ENCODE measurements around the gene SLC7A6.
A peak's percentile ranks its signal among the peaks of the same experiment; 100 is the strongest.

The SLC7A6 gene

DNA sequence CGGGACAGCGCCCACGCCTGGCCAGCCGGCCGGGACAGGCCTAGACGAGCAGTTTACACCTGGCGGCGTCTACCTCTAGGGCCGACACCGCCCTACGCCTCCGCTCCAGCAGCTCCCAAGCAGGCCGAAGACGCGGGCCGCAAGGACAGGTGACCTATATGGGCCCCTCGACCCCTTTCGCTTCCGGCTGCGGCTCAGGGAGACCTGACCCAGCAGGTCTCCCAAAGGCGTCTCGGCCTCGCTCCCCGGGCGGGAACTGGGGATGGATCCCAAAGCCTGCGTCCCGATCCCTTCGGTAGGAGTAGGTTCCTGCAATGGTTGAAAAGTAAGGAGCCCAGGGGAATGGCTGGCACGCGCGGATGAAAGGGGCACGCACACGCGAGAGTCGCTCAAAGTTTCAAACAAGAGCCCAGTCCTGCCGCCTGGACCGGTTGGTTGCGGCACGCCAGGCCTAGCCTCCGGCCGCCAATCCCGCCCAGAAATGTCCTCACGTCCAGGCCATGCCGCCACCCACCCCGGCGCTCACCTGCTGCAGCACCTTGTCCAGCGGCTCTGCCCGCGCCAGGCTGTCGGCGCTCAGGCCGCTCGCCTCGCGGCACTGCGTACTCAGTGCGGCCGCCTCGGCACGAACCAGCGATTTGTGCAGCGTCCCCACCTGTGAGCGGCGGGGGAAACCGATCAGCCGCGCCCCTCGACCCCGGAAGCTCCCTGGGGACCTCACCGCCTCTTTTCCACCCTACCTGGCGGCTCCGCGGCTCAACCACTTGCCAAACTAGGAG lies 29.0 kb upstream of the SLC7A6 start:
- DNase-seq = no peak

DNA sequence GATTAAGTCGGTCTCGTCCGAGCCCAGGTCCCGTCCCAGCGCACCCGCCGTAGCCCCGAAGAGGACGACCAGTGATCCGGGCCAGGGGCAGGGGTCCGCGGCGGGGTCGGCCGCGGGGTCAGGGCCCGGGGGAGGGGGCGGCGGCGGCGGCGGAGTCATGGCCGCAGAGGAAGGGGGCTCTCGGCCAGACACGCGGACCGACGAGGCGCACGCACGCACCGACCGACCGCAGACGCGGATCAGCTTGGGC lies 28.5 kb upstream of the SLC7A6 start, which contains the start of gene ESRP2:
Gene ESRP2, minus strand, starts transcription at position 241 of the 250 bp plus-strand sequence. Its CDS starts 82 bp downstream, at position 159.
- DNase-seq = no peak

DNA sequence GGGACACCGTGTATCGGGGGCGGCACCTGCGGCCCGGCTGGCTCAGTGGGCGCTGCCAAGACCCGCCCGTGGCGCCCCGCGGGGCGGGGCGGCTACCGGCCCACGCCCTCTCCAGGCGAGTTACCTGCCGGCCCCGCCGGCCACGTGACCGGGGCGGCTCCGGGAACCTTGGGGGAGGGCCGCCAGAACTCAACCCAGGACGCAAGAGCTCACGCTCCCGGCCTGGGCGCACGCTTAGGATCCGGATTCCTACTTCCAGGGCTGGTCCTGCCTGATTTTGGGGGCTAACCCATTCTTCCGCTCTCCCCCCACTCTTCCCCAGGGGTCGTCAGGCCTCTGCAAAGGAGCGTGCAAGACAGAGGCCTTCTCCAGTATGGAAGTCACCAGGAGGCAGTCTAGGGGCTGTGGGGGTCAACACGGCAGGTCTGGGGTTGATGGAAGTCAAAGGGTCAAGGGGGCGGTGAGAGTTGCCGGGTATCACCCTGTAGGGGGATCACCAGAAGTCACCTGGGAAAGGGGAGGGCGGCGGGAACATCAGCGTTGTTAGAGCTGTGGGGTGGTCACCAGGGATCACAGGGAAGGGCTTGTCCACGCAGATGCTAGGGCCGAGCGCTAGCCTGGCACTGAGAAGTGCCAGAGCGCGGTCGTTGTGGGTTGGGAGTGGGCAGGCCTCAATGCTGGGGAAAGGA lies 28.0 kb upstream of the SLC7A6 start:
- DNase-seq = peak; percentile 57

DNA sequence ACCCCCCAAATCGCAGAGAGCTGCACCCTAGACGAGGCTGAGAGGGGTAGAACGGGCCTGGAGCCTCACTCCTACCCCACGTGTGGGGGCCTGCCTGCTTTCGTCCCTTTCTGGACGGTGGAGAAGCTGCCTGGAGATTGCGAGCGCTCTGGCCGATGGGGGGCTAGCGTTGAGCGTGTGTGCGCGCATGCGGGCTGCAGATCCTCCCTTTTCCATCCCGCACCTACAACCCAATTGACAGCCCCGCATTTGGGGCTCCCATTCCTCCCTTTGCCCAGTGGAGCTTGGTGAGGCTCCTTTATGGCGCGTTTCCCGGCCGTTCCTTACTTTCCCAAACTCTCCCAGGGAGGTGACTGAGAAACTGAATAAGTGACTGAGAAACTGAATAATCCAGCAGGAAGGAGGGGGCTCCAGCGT lies 27.5 kb upstream of the SLC7A6 start:
- DNase-seq = no peak

DNA sequence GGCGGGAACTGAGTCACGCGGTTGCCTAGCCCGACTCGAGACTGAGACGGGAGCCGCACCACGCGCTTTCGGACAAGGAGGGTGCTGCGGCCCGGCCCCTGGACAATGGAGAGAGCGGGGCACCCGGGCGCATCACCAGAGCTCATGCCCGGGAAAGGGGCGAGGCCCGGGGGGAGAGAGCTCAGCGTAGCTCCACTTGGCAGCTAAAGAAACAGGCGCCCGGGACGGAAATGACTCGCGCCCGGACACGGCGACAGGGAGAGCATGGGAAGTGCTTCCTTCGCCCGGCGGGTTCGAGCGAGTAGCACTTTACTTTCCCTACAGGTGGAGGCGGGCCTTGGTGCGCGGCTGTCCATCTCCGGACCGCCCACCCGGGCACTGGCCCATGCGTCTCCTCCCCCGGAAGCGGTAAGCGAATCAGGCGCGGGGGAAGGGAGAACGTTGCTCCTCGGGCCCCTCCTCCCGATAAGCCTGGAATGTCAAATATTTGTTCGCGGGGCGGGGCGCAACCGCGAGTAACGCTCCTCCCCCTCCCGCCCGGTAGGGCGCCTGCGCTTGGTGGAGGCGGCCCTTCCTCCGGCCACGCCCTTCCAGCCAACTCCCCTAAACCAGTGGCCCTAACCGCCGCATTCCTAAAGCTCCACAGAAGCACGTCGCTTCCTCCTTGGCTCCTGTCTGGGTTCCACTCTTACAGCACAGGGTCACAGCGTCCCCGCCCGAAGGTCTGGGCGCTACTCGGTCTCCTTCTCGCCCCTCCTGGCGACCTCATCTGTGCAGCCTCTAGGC lies 26.9 kb upstream of the SLC7A6 start:
- peak; percentile 96 for DNase-seq

DNA sequence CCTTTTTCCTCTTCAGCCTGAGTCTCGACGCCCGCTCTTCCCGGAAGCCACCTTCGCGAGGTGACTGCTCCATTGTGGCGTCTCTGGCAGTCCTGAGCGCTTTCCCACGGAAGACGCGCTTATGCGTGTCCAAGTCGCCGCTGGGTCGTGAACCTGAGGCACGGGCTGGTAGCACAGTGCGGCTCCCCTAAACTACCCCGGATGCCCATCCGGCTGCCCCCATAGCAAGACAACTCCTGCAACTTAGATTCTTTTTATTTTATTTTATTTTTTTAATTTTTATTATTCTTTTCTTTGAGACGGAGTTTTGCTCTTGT lies 26.3 kb upstream of the SLC7A6 start:
- DNase-seq = no peak

DNA sequence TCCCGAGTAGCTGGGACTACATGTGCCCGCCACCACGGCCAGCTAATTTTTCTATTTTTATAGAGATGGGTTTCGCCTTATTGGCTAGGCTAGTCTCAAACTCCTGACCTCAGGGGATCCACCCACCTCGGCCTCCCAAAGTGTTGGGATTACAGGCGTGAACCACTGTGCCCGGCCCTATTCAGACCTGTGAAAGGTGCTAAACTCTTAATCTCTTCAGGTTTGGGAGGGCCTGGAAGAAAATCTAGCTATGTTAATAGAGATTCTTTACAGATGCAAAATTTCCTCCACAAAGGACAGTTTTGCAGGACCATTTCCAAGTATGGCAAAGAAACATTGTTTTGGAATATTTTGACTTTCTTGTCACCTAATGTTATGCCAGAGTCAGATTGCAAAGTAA lies 22.2 kb upstream of the SLC7A6 start:
- DNase-seq = no peak

DNA sequence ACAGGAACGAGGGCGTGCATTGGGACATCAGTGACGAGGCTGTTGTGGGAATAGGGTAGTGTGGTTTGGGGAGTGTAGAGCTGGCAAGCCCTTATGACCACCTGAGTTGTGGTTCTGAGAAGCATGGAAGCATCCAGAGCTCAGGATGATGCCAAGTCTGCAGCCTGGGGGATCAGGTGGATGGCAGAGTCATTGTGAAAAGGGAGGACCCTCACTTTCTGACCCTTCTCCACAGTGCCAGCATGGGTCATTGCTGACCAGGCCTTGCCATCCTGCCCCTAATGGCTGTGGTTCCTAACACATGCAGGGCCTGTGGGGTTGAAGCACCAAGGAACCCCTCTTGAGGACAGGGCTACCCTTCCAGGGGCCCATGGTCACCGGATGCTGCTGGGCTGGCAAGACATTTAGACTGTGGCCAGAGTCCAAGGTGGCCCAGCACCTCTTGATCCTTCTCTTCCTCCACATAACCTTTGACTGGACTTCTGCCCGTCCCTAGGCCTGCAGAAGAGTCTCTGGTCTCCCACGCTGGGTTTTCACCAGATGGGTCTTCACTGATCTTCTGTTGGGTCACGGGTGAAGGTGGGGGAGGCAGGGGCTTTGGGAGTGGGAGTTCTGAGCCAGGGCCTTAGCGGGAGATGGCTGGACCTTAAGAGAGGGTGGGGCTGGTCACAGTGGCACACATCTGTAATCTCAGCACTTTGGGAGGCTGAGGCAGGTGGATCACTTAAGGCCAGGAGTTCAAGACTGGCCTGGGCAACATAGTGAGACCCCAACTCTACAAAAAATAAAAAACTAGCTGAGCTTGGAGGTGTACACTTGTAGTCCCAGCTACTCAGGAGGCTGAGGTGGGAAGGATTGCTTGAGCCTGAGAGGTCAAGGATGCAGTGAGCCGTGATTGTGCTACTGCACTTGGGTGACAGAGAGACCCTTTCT lies 21.1 kb upstream of the SLC7A6 start:
- no peak for DNase-seq

DNA sequence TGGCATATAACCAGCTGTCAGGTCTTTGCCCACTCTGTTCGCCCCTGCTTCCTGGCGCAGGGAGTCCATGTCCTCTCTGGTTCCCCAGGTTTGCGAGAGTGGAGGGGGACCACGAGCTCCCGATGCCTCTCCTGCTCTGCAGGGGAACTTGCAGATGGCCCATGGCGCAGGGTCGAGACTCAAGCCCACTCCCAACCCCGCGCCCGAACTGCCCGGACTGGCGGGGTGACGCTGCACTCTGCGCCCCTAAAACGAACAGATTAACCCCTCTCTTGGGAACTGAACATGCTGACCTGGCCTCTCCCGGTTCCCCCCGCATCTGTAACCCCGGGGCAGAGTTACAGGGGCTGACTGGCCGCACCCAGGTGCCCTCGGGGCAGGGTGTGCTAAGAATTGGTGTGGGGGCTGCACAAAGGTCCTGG lies 19.8 kb upstream of the SLC7A6 start:
- DNase-seq = no peak

DNA sequence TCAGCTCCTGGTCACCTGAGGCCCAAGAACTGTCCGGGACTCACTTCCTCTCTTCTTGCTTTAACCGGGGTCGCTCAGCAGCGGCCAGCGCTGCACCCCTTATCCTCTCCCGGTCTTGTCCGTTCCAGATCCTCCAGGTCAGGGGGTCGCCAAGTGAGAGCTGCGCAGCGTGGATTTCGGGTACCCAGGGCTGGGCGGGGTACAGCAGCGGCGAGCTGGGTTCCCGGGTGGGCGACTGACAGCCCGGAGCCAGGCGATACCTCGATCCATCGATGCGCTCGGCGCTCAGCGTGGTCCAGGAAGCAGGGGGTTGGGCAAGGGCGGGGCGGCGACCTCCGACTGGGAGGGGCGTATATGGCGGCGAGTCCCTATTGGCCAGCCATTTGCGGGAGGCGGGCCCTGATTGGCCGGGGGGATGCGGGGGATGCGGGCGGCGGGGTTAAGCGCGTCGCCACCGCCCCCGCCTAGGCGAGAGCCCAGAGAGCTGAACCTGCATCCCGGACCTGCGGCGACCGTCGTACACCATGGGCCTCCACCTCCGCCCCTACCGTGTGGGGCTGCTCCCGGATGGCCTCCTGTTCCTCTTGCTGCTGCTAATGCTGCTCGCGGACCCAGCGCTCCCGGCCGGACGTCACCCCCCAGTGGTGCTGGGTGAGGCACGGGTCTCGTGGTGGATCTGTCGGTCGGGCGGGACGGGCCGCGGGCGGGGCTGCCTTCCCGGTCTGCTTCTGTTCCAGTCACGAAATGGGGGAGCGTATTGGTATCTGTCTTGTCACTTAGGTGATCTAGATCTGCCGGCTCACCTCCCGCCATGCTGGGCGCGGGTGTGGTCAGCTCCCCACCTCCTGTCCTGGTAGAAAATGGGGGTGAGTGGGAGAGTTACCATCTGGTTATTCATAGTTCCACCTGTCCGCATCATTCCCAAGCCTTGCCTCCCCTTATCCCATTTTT lies 19.1 kb upstream of the SLC7A6 start, which contains the start of gene PLA2G15:
Gene PLA2G15, plus strand, starts transcription at position 471 of the 951 bp plus-strand sequence. Its CDS starts 54 bp downstream, at position 525.
- peak; percentile 97 for DNase-seq

DNA sequence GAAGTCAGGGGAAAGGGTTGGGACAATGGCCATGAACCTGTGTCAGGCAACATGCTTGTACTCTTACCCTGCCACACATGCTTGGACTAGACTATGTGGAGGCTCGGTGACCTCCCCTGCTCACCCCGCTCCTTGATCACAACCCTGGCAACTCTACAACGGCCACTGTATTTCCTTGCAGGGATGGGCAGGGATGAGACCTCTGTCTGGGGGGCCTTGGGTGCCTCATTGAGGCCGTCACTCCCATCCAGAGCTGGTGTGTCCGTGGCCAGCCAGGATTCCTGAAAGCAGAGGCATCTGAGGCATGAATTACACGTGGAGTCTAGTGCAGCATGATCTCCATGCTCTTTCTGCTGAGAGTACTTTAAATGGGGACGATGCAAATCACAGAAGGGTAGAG lies 18.2 kb upstream of the SLC7A6 start:
- no peak for DNase-seq

DNA sequence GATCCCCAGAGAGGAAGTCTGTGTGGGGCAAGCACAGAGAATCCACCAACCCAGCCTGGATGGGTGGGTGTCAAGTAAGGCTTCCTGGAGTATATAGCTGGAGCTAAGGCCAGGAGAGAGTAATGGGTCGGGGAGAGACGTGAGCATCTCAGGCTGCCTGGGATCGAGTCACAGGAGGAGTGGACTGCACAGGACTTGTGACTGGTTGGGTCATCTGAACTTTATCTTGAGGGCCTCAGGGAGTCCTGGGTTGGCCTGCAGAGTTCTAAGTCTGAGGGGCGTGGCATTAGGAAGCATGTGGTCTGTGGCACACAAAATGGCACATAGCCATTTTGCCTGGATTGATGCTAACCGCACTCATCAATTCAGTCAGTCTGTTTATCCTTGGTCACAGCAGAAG lies 17.7 kb upstream of the SLC7A6 start:
- DNase-seq = no peak

DNA sequence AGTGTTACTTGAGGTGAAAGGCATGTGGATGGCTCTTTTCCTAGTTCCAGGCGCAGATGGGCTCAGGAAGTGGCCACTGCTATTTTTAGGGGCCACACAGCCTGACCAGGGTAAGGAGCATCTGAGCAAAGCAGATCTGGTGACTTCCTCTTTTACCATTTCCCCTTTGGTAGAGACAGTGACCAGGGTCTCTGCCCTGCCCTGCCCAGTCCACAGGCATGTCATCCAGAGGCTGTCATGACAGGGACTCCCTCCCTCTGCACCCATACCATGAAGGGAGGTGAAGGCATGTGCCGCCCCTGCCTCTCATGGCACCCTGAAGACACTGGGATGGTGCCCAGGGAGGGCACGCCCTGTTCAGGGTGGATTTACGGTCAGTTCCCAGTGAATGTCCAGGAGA lies 16.9 kb upstream of the SLC7A6 start:
- no peak for DNase-seq

DNA sequence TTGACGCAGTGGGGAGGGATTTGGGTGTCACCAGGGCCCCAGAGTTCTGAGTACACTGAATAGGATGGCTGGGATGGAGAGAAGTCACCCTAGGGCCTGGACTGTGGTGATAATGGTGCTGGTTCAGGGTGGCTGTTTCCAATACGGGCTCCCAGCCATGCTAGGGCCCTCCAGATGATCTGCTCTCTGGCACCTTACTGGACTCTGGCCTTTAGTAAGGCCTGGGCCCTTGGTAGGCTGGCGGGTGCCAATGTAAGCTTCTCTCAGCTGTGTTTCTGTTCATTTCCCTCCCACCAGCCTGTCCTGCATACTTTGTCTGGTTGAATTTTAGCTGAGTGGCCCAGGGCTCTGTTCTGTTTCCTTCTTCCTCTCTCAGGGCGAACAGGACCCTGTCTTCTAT lies 16.4 kb upstream of the SLC7A6 start:
- DNase-seq = no peak

DNA sequence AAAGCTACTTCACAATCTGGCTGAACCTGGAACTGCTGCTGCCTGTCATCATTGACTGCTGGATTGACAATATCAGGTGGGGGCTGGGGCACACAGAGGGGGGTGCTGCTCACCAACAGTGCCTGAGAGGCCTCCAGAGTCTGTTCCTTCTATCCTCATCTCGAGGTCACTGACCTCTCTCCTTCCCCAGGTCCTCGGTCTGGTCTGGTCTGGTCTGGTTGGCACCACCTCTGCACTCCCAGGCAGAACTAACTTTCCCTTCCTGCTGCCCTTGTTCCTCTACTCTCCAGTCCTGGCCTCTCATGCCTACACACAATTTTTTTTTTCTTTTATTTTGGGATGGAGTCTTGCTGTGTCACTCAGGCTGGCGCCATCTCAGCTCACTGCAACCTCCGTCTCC lies 15.0 kb upstream of the SLC7A6 start:
- no peak for DNase-seq

DNA sequence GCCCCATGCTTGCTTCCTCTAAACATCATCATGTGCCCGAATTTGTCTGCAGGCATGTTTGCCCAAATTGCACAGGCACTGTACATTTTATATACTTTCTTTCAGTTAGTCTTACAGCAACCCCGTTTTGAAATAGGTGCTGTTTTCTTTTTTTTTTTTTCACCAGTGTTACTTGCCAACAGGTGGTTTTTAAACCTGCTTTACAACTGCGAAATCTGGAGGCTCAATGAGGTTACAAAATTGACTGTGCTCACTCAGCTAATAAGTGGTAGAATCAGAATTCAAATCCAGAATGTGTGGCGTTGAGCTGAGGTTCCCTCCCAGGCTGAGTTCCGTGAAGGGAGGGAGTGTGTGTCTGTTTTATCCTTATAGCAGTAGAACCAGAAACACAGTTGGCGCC lies 13.4 kb upstream of the SLC7A6 start:
- DNase-seq = no peak

DNA sequence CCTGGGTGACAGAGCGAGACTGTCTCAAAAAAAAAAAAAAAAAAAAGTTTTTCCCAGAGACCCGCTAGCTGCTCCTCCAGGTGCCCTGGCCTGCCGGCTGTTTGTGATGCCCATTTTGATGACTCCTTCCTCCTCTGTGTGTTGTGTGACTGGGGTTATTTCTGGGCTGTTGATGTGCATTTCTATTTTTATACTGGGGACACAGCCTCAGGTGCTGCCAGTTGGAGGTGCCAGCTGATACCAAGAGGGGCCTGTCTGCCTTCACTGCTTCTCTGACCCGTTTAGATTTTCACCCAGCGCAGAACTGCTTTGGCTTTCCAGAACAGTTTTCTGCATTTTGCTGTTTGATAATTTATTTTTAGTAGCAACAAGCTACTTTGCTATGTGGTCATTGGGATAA lies 12.5 kb upstream of the SLC7A6 start:
- no peak for DNase-seq

DNA sequence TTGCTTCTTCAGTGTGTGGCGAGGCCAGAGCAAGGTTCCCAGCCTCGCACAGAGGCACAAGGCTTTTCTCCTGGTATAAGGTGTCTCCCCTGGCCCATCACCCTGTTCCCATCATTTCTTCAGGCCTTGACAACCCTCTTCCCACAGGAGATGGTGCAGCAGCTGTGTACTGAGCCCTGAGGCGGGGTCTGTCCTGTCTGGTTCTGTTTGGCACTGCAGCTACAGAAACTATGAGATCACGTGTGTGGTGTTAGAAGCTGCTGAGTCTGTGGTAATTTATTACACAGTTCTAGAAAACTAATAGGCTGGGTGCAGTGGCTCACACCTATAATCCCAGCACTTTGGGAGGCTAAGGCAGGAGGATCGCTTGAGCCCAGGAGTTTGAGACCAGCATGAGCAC lies 11.9 kb upstream of the SLC7A6 start:
- no peak for DNase-seq

DNA sequence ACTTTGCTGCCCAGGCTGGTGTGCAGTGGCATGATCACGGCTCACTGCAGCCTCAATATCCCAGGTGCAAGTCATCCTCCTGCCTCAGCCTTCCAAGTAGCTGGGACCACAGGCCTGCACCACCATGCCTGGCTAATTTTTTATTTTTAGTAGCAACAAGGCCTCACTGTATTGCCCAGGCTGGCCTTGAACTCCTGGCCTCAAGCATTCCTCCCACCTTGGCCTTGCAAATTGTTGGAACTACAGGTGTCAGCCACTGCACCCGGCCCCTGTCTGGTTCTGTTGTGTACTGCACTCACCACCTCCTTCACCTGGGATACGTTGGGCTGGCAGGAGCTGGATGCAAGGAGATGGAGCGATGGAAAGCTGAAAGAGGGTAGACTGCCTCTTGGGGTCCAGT lies 10.6 kb upstream of the SLC7A6 start:
- no peak for DNase-seq

DNA sequence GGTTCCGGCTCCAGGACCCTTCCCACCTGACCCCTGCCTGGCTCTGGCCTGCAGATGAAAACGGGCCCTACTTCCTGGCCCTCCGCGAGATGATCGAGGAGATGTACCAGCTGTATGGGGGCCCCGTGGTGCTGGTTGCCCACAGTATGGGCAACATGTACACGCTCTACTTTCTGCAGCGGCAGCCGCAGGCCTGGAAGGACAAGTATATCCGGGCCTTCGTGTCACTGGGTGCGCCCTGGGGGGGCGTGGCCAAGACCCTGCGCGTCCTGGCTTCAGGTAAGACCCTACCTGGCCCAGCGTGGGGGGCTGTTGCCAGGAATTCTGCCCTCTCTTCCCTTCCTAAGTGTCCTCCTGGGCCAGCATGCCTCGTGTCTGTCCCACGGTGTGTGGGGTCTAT lies 8.6 kb upstream of the SLC7A6 start:
- DNase-seq = no peak

DNA sequence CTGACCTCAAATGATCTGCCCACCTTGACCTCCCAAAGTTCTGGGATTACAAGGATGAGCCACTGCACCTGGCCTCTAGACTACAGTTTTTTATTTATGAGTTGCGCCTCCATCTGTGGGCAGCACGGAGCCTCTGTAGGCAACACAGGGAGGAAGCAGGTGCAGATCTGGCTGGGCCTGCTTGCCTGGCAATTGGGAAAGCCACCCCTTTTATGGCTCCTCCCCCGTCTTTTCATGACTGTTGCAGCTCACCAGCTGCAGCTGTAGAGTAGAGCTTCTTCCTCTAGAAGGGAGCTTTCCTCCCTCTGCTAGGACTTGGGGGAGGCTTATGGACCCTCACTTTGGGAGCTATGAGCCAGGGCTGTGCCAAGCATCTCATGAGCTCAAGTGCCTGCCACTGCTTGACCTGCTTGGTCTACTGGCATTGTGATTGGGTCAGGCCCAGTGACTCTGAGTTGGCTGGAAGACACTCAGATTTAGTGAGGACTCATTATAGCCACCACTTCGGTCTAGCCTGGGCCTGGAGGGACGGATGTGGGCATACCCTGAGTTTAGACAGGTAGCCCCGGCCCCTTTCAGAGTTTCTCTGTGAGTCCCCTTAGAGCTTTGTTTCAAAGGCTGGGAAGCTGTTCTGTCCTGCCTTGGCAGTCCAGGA lies 6.9 kb upstream of the SLC7A6 start:
- DNase-seq = peak; percentile 55

All from CD4-positive, alpha-beta T cell treated with Interleukin-17A for 4 hours (primary cell).